Uterus (tissue), 2 donors: ENCODE results near the gene CLRN2.

Source experiments
- POLR2A ChIP-seq, 2 donors: fragments of 450-650 bp; IDR thresholded peaks; one replicate each; pipeline ENCODE4 v1.6.1; 2016; ENCODE audit warnings: antibody characterized with exemption in 2 of 2, mild to moderate bottlenecking in 1 of 2, moderate library complexity in 1 of 2
- TF ChIP-seq, protein P1 (sequence below), 4 experiments: fragments of 200-600 bp in 2 of 4; fragments of 450-650 bp in 2 of 4; sonication (generic) in 2 of 4; IDR thresholded peaks; one replicate each; pipeline ENCODE4 v1.5.1; 2016 to 2019; ENCODE audit warnings: antibody characterized with exemption in 4 of 4, mild to moderate bottlenecking in 2 of 4, moderate library complexity in 1 of 4

DNA sequence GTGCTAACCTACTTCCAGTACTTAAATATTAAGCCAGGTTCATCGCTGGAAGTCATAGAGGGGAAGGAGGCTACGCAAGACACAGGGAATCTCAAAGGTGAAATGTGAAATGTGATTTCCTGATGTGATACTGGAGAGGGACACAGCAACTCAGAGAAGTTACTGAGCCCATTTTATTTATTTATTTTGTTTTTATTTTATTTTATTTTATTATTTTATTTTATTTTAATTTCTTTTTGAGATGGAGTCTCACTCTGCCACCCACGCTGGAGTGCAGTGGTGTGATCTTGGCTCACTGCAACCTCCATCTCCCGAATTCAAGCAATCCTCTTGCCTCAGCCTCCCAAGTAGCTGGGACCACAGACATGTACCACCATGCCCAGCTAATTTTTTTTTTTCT lies 19.7 kb downstream of the CLRN2 start:
- TF ChIP-seq POLR2A (IDR thresholded peaks at IDR 0.05), result no peak
- TF ChIP-seq, protein P1, sequence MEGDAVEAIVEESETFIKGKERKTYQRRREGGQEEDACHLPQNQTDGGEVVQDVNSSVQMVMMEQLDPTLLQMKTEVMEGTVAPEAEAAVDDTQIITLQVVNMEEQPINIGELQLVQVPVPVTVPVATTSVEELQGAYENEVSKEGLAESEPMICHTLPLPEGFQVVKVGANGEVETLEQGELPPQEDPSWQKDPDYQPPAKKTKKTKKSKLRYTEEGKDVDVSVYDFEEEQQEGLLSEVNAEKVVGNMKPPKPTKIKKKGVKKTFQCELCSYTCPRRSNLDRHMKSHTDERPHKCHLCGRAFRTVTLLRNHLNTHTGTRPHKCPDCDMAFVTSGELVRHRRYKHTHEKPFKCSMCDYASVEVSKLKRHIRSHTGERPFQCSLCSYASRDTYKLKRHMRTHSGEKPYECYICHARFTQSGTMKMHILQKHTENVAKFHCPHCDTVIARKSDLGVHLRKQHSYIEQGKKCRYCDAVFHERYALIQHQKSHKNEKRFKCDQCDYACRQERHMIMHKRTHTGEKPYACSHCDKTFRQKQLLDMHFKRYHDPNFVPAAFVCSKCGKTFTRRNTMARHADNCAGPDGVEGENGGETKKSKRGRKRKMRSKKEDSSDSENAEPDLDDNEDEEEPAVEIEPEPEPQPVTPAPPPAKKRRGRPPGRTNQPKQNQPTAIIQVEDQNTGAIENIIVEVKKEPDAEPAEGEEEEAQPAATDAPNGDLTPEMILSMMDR (IDR thresholded peaks at IDR 0.05), result no peak
